ENCODE results near the gene CDC26. TPM values are rescaled to one million over a fixed set of nuclear protein-coding genes. Genes with fewer than 3 reads are reported as not detected.

The CDC26 gene
- total and polyA plus RNA-seq, 10 of the 15 experiments (the other 5 are each of a cell fraction or from before 2014, with no cell fraction given) = 28.2 to 156 (median 61.5) TPM

GRCh38 chr9:113222482-113222841, 52.9 kb downstream of the CDC26 start:
- H3K4me3 ChIP-seq = peak overlapping the region; percentile 94
- intact Hi-C loops (cut with micrococcal nuclease; ENCODE audit: unreplicated experiment) = loop anchor here (5.0 kb wide), 1 partner anchor 160 kb away; no protein-coding TSS in a partner anchor

More at GRCh38 chr9:113222482-113222841, 52.9 kb downstream of the CDC26 start:
- BruUV-seq (replicated peaks) = no TSS peak
- TF ChIP-seq SMAD1 (IDR thresholded peaks at IDR 0.05; ENCODE audit: low read depth, partially characterized antibody) (no peak), EP300 (IDR thresholded peaks at IDR 0.05; ENCODE audit: borderline replicate concordance in 1 of 2, control insufficient read depth in 1 of 2, low read depth in 2 of 2, low read length in 2 of 2) (no peak), BCL11A (IDR thresholded peaks at IDR 0.05; ENCODE audit: low read depth, low read length) (no peak), MTA3 (IDR thresholded peaks at IDR 0.05; ENCODE audit: borderline replicate concordance, low read length) (no peak), JUNB (IDR thresholded peaks at IDR 0.05) (no peak), IKZF2 (IDR thresholded peaks at IDR 0.05) (no peak), SP1 (IDR thresholded peaks at IDR 0.05; ENCODE audit: low read depth, low read length) (no peak), ZNF207 (IDR thresholded peaks at IDR 0.05; ENCODE audit: borderline replicate concordance) (no peak), CBX5 (IDR thresholded peaks at IDR 0.05; ENCODE audit: low read depth) (no peak), HDAC2 (IDR thresholded peaks at IDR 0.05) (no peak), PAX5 (IDR thresholded peaks at IDR 0.05; ENCODE audit: borderline replicate concordance, low read depth, low read length) (no peak), EED (IDR thresholded peaks at IDR 0.05; ENCODE audit: low read depth) (no peak), SREBF1 (IDR thresholded peaks at IDR 0.05; ENCODE audit: low read length) (no peak)
- TF ChIP-seq, protein P1, sequence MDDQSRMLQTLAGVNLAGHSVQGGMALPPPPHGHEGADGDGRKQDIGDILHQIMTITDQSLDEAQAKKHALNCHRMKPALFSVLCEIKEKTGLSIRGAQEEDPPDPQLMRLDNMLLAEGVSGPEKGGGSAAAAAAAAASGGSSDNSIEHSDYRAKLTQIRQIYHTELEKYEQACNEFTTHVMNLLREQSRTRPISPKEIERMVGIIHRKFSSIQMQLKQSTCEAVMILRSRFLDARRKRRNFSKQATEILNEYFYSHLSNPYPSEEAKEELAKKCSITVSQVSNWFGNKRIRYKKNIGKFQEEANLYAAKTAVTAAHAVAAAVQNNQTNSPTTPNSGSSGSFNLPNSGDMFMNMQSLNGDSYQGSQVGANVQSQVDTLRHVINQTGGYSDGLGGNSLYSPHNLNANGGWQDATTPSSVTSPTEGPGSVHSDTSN (IDR thresholded peaks at IDR 0.05; ENCODE audit: insufficient replicate concordance, low read depth, low read length) = no peak
- TF ChIP-seq, protein P2, sequence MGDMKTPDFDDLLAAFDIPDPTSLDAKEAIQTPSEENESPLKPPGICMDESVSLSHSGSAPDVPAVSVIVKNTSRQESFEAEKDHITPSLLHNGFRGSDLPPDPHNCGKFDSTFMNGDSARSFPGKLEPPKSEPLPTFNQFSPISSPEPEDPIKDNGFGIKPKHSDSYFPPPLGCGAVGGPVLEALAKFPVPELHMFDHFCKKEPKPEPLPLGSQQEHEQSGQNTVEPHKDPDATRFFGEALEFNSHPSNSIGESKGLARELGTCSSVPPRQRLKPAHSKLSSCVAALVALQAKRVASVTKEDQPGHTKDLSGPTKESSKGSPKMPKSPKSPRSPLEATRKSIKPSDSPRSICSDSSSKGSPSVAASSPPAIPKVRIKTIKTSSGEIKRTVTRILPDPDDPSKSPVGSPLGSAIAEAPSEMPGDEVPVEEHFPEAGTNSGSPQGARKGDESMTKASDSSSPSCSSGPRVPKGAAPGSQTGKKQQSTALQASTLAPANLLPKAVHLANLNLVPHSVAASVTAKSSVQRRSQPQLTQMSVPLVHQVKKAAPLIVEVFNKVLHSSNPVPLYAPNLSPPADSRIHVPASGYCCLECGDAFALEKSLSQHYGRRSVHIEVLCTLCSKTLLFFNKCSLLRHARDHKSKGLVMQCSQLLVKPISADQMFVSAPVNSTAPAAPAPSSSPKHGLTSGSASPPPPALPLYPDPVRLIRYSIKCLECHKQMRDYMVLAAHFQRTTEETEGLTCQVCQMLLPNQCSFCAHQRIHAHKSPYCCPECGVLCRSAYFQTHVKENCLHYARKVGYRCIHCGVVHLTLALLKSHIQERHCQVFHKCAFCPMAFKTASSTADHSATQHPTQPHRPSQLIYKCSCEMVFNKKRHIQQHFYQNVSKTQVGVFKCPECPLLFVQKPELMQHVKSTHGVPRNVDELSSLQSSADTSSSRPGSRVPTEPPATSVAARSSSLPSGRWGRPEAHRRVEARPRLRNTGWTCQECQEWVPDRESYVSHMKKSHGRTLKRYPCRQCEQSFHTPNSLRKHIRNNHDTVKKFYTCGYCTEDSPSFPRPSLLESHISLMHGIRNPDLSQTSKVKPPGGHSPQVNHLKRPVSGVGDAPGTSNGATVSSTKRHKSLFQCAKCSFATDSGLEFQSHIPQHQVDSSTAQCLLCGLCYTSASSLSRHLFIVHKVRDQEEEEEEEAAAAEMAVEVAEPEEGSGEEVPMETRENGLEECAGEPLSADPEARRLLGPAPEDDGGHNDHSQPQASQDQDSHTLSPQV (IDR thresholded peaks at IDR 0.05) = no peak
- Histone ChIP-seq H3K4me2 (ENCODE audit: control insufficient read depth, insufficient read depth) (peak overlapping the region; percentile 90), H2AFZ (ENCODE audit: control insufficient read depth, low read depth, low read length) (peak overlapping the region; percentile 32), H4K20me1 (ENCODE audit: control insufficient read depth, insufficient read depth) (no peaks in the 10 kb centered on the region), H3K9ac (ENCODE audit: control insufficient read depth, insufficient read depth, low read length) (peak overlapping the region; percentile 41; the same call in 1 of the 2 replicates), H3K4me1 (ENCODE audit: control insufficient read depth, insufficient read depth, low read length) (peaks cover 4% of the 10 kb centered on the region; the same call in 1 of the 2 replicates), H3K27ac (ENCODE audit: control insufficient read depth, insufficient read depth) (peak overlapping the region; percentile 20; the same call in 1 of the 2 replicates), H3K36me3 (ENCODE audit: control insufficient read depth in 2 of 2, insufficient read depth in 2 of 2, low read length in 1 of 2) (0 out of 4 replicates have a peak, but pooled peaks cover 0 to 5% of the 10 kb centered on the region in 2 experiments), H3K27me3 (replicated peaks in 1 of 2; ENCODE audit: control insufficient read depth in 2 of 2, insufficient read depth in 2 of 2, low read length in 1 of 2) (no peaks in the 10 kb centered on the region), H3K9me3 (replicated peaks; ENCODE audit: control insufficient read depth, insufficient read depth, low read length) (no peaks in the 10 kb centered on the region), H3K79me2 (ENCODE audit: control insufficient read depth, insufficient read depth, low read length) (peaks cover 58% of the 10 kb centered on the region)
- CTCF ChIA-PET = interaction anchor here (0.7 to 4.8 kb wide), 4 partner anchors 9 to 203 kb away, joined by 3 to 52 read pairs (median 10); partner anchors contain the start of genes CDC26 and PRPF4
- FAIRE-seq (no peak), ATAC-seq (no peak), DNase-seq (ENCODE audit: low read depth, low spot score) (no peak)
- in situ Hi-C loops (cut with MboI) = no loop called here
- POLR2A ChIA-PET = interaction anchor here (0.9 to 4.5 kb wide), 4 partner anchors 10 to 1174 kb away, joined by 3 to 32 read pairs (median 10); partner anchors contain the start of genes CDC26 and PRPF4
- RAD21 ChIA-PET (ENCODE audit: unreplicated experiment) = interaction anchor here (0.7 to 5.1 kb wide), 3 partner anchors 14 to 53 kb away, joined by 3 to 32 read pairs (median 4); partner anchors contain the start of genes CDC26 and PRPF4
- WGBS (ENCODE audit: insufficient coverage, insufficient replicate concordance, low lambda C conversion rate, missing lambda C conversion rate) = 54% methylated on average over 5 of the region's 5 CpGs
- SMC1A ChIA-PET (ENCODE audit: uncharacterized antibody, unreplicated experiment) = interaction anchor here (0.6 to 5.0 kb wide), 6 partner anchors 8 to 51 kb away, joined by 3 to 68 read pairs (median 8); partner anchors contain the start of genes CDC26 and PRPF4

Data from GM12878 (cell line).